AG04450 (cell line): ENCODE results near the gene BAHCC1. TPM values are rescaled to one million over a fixed set of nuclear protein-coding genes. Genes with fewer than 3 reads are reported as not detected.

ENCODE experiments used
- CTCF ChIA-PET: fragments of 300-600, 350-600 bp; formaldehyde crosslinking; extraction: SDS; loops from one replicate; lab custom pipeline; 2022; ENCODE audit warnings: antibody characterized with exemption, inconsistent platforms; lab: Charles Lee
- POLR2A ChIA-PET: fragments of 350-600 bp; formaldehyde crosslinking; extraction: SDS; loops from one replicate; lab custom pipeline; 2021; ENCODE audit warnings: antibody characterized with exemption, inconsistent platforms; lab: Yijun Ruan, JAX
- DNase-seq: peaks from one replicate; pipeline ENCODE4 v3.0.0-alpha.2; 2011; ENCODE audit warnings: low read depth, low spot score
- H3K27ac ChIP-seq: one replicate; pipeline ENCODE4 v1.5.1; 2012; ENCODE audit warnings: low read depth, low read length, control low read depth
- H3K27me3 ChIP-seq: one replicate; pipeline ENCODE4 v1.6.0; 2012; ENCODE audit warnings: low read length; ENCODE audit not compliant: control insufficient read depth, insufficient read depth
- H3K4me3 ChIP-seq: 2 replicates; pipeline ENCODE4 v1.5.1; 2011; ENCODE audit warnings: mild to moderate bottlenecking, low read depth, low read length, control low read depth
- H3K9me3 ChIP-seq: 2 replicates; pipeline ENCODE4 v1.5.1; 2012; ENCODE audit warnings: low read length; ENCODE audit not compliant: control insufficient read depth, insufficient read depth
- polyA plus RNA-seq: library from polyadenylated mRNA; depleted of rRNA; stranded (reverse); fragments of >200 nt; gene quantifications from 2 replicates; pipeline ENCODE4 v1.2.3, GENCODE V29; 2011
- TF ChIP-seq, protein P1 (sequence below): IDR thresholded peaks from 2 replicates; pipeline ENCODE4 v1.5.1; 2011; ENCODE audit warnings: low read depth, low read length, control low read depth, inconsistent platforms

BAHCC1 gene
- polyA plus RNA-seq, 1 experiment, result 1.3 TPM

DNA sequence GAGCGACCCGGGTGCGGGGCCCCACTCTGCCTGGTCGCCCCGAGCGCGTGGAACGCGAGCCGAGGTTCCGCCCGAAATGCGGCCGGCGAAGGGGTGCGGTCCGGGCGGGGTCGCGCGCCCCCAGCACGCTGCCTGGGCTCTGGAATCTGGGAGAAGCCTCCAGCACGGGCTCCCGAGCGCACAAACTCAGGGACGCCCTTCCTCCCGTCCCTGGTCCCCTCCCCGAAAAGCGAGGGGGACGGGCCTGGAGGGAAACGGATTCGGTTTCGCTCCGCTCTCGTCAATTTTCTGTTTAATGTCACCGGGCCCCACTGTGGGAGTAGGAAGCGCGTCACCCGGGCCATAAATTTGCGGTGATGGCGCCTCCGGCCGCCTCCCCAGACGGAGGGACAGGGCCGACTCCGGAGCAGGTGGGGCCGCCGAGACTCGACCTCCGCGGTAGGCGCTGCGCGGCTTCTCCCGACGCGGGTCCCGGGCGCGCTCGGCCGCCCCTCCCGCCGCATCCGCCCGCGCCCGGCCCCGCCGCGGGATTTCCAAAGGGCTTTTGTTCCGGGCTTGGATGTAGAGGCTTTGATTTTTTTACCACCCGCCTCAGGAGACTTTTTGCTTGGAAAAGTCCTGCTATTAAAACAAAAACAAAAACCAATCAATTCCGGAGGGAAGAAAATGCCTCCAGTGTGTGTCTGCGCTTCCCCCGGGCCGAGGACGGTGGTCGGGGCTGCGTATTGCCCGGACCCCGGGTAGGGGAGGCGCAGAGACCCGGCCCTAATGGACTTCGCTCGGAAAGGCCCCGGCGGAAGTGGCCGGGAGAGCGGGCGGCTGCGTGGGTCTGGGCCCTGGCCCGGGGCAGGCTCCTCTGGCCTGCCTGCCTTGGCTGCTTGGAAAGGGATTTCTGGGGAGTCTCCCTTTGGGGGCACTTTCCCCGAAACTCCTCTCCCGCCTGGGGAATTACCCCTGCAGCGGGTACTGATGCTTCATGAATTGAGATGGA lies 7.9 kb upstream of the BAHCC1 start:
- peak overlapping the region; percentile 65 for H3K4me3 ChIP-seq
- CTCF ChIA-PET, result no interaction called here

DNA sequence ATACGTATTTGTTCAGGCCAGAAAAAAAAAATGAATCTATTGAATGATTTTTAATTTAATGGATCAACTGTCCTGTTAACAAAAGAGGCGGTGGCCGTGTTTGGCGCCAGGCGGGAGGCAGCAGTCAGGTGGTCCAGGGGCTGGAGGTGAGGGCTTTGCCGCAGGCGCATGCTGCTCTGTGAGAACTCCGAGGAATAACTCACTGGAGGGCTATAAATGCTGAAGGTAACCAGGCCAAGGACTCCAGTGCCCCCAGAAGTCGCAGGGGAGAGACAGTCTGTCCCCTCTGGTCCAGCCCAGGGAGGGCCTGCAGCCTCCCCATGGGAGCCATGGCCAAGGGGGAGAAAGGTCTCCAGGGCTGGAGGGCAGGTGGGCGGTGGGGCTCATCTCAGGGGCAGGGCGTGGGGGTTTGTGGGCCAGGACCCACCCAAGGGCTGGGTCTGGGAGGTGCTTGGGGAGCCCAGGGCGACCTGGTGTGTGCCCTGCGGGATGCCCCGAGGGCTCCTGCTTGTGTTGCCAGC lies 7.1 kb upstream of the BAHCC1 start:
- Histone ChIP-seq H3K9me3 (no peaks in the 10 kb centered on the region; the same call in 1 of the 2 replicates), H3K4me3 (no peak overlapping the region), H3K27me3 (no peaks in the 10 kb centered on the region), H3K27ac (no peak overlapping the region)
- ChIA-PET CTCF (no interaction called here), POLR2A (no interaction called here)
- TF ChIP-seq, protein P1, sequence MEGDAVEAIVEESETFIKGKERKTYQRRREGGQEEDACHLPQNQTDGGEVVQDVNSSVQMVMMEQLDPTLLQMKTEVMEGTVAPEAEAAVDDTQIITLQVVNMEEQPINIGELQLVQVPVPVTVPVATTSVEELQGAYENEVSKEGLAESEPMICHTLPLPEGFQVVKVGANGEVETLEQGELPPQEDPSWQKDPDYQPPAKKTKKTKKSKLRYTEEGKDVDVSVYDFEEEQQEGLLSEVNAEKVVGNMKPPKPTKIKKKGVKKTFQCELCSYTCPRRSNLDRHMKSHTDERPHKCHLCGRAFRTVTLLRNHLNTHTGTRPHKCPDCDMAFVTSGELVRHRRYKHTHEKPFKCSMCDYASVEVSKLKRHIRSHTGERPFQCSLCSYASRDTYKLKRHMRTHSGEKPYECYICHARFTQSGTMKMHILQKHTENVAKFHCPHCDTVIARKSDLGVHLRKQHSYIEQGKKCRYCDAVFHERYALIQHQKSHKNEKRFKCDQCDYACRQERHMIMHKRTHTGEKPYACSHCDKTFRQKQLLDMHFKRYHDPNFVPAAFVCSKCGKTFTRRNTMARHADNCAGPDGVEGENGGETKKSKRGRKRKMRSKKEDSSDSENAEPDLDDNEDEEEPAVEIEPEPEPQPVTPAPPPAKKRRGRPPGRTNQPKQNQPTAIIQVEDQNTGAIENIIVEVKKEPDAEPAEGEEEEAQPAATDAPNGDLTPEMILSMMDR, result no peak
- DNase-seq, result no peak

More for the DNA sequence above, 7.9 kb upstream of the BAHCC1 start:
- no peaks in the 10 kb centered on the region for H3K27me3 ChIP-seq
- POLR2A ChIA-PET, result interaction anchor here (0.6 kb wide), 1 partner anchor 10 kb away, joined by 4 read pairs; no protein-coding TSS in a partner anchor
- TF ChIP-seq, protein P1, result no peak
- peak overlapping the region; percentile 77 for H3K27ac ChIP-seq
- no peak for DNase-seq
- H3K9me3 ChIP-seq, result no peaks in the 10 kb centered on the region; the same call in 1 of the 2 replicates

GRCh38 chr17:81388612-81389367 lies 6.5 kb upstream of the BAHCC1 start:
- Histone ChIP-seq H3K27me3 (no peaks in the 10 kb centered on the region), H3K4me3 (no peak overlapping the region), H3K9me3 (no peaks in the 10 kb centered on the region; the same call in 1 of the 2 replicates), H3K27ac (no peak overlapping the region)
- DNase-seq, result no peak
- TF ChIP-seq, protein P1, result no peak
- ChIA-PET CTCF (no interaction called here), POLR2A (no interaction called here)

DNA sequence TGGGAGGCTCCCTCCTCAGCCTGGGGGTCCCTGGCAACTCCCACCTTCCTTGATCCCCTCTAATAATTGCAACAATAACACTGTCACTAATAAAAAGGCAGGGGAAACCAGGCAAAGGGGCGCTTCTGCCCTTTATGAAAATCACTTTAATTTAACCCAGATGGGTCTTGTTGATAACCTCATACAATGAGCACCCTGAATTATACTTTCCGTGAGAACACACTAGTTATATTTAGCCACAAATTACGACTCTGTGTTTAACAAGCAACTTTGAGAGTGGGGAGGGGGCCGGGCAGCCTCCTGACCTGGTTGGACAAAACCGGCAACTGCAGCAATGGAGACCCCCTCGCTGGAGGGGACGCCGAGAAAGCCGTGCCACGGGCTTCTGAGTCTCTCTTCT lies 5.7 kb upstream of the BAHCC1 start:
- H3K4me3 ChIP-seq, result no peak overlapping the region
- no peaks in the 10 kb centered on the region; the same call in 1 of the 2 replicates for H3K9me3 ChIP-seq
- DNase-seq, result no peak
- ChIA-PET CTCF (no interaction called here), POLR2A (no interaction called here)
- no peaks in the 10 kb centered on the region for H3K27me3 ChIP-seq
- no peak overlapping the region for H3K27ac ChIP-seq
- TF ChIP-seq, protein P1, result no peak
